CD4-positive, alpha-beta T cell treated with Interferon gamma for 1 hour (primary cell): ENCODE measurements around the gene SLC15A2.

Experiments used
- DNase-seq: peaks from one replicate; pipeline ENCODE4 v3.0.0-alpha.2; 2020

The SLC15A2 gene

GRCh38 chr3:121988146-121988545 lies 93.9 kb downstream of the SLC15A2 start:
- DNase-seq, result no peak

DNA sequence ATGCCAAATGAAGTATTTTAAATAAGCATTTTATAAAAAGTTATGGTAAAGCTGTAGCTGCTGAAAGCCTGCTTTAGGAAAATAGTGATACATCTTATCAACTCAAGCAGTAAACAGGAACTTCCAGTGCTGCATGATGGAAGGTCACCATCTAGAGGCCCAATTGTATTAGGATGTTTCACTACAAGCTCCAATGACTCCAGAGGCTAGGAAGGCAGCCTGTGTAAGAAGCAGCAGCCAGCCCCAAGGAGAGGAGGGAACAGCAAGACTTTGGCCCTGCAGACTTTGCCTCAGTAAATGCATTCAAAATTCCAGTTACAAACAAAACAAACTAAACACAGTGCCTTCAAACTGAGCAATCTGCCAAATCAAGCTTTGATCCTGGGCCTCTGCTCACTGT lies 95.7 kb downstream of the SLC15A2 start:
- no peak for DNase-seq

GRCh38 chr3:121992601-121993560 lies 98.7 kb downstream of the SLC15A2 start:
- DNase-seq, result no peak
